Smooth muscle cell (in vitro differentiated cells): ENCODE results near the gene DDX10. TPM values are rescaled to one million over a fixed set of nuclear protein-coding genes. Genes with fewer than 3 reads are reported as not detected.
"Not testable (repeated sequence)": the region's sequence is repeated elsewhere in the genome, so short reads cannot be mapped to it uniquely, and the experiment has no call there.

Source experiments
- DNase-seq: peaks from one replicate; lab custom pipeline; 2025; ENCODE audit not compliant: unreplicated experiment; lab: John Stamatoyannopoulos, UW
- H2AFZ ChIP-seq: fragments of 200-600 bp; sonication (generic); 2 replicates; pipeline ENCODE4 v1.6.0; 2016; ENCODE audit warnings: antibody characterized with exemption, low read depth, mild to moderate bottlenecking
- H3F3A ChIP-seq: fragments of 200-600 bp; sonication (generic); 2 replicates; pipeline ENCODE4 v1.6.0; 2017; ENCODE audit warnings: antibody characterized with exemption, low read depth
- H3K27ac ChIP-seq: fragments of 200-600 bp; sonication (generic); 2 replicates; pipeline ENCODE4 v1.5.1; 2016; ENCODE audit warnings: low read depth, mild to moderate bottlenecking
- H3K27me3 ChIP-seq: fragments of 200-600 bp; sonication (generic); 2 replicates; pipeline ENCODE4 v1.6.1; 2016; ENCODE audit warnings: low read depth, mild to moderate bottlenecking
- H3K36me3 ChIP-seq: fragments of 200-600 bp; sonication (generic); 2 replicates; pipeline ENCODE4 v1.5.1; 2016; ENCODE audit warnings: low read depth
- H3K4me1 ChIP-seq: fragments of 200-600 bp; sonication (generic); 2 replicates; pipeline ENCODE4 v1.5.1; 2016; ENCODE audit warnings: low read depth
- H3K4me2 ChIP-seq: fragments of 200-600 bp; sonication (generic); 2 replicates; pipeline ENCODE4 v1.6.0; 2016; ENCODE audit warnings: mild to moderate bottlenecking
- H3K4me3 ChIP-seq: fragments of 200-600 bp; sonication (generic); 2 replicates; pipeline ENCODE4 v1.5.1; 2016; ENCODE audit warnings: mild to moderate bottlenecking
- H3K79me2 ChIP-seq: fragments of 200-600 bp; sonication (generic); 2 replicates; pipeline ENCODE4 v1.6.0; 2016; ENCODE audit warnings: low read depth, mild to moderate bottlenecking
- H3K9ac ChIP-seq: fragments of 200-600 bp; sonication (generic); 2 replicates; pipeline ENCODE4 v1.6.0; 2016; ENCODE audit warnings: low read depth
- H3K9me3 ChIP-seq: fragments of 200-600 bp; sonication (generic); replicated peaks from 2 replicates; pipeline ENCODE4 v1.5.1; 2016; ENCODE audit warnings: low read depth
- H4K20me1 ChIP-seq: fragments of 200-600 bp; sonication (generic); 2 replicates; pipeline ENCODE4 v1.6.0; 2016; ENCODE audit warnings: low read depth
- CTCF ChIP-seq: fragments of 200-600 bp; sonication (generic); IDR thresholded peaks from 2 replicates; pipeline ENCODE4 v1.5.1; 2017; ENCODE audit warnings: borderline replicate concordance, mild to moderate bottlenecking, antibody characterized with exemption; ENCODE audit not compliant: insufficient read depth, poor library complexity, severe bottlenecking
- WGBS: methylation state at CpG from one replicate; pipeline ENCODE4 v1.1.7; 2016; ENCODE audit warnings: low lambda C conversion rate; 5-methylcytosine and 5-hydroxymethylcytosine counted together
- polyA plus RNA-seq: library from polyadenylated mRNA; unstranded; fragments of >200 nt; fragmentation: Nextera tagmentation; extraction: Ambion mirVana; gene quantifications from 2 replicates; pipeline ENCODE4 v1.2.1, GENCODE V29; 2016
- total RNA-seq: library from RNA; depleted of rRNA; stranded (reverse); fragments of >200 nt; gene quantifications from 2 replicates; pipeline ENCODE4 v1.2.3, GENCODE V29; 2014

The DDX10 gene
- total and polyA plus RNA-seq, 2 experiments from 2014 or later: 7.3 to 15.7 TPM

GRCh38 chr11:108813086-108813485 is 148.2 kb downstream of the DDX10 start:
- WGBS: 97% methylated on average over 2 of the region's 2 CpGs

GRCh38 chr11:108817976-108818375 is 153.1 kb downstream of the DDX10 start:
- H3K9me3 ChIP-seq: no peaks in the 10 kb centered on the region
- H3F3A ChIP-seq: no peaks in the 10 kb centered on the region
- WGBS: 92% methylated on average over 5 of the region's 5 CpGs
- H3K27ac ChIP-seq: no peak overlapping the region
- H3K4me3 ChIP-seq: no peak overlapping the region
- H2AFZ ChIP-seq: no peak overlapping the region
- H3K4me2 ChIP-seq: no peak overlapping the region
- H3K79me2 ChIP-seq: no peaks in the 10 kb centered on the region
- no peaks in the 10 kb centered on the region for H3K27me3 ChIP-seq
- TF ChIP-seq CTCF: no peak
- DNase-seq: no peak
- no peaks in the 10 kb centered on the region for H3K4me1 ChIP-seq
- H3K36me3 ChIP-seq: no peaks in the 10 kb centered on the region
- H3K9ac ChIP-seq: no peak overlapping the region
- no peaks in the 10 kb centered on the region for H4K20me1 ChIP-seq

More at GRCh38 chr11:108813086-108813485, 148.2 kb downstream of the DDX10 start:
- Histone ChIP-seq H3F3A (no peaks in the 10 kb centered on the region), H3K4me3 (no peak overlapping the region), H3K4me1 (no peaks in the 10 kb centered on the region), H4K20me1 (no peaks in the 10 kb centered on the region), H3K9ac (no peak overlapping the region), H3K36me3 (no peaks in the 10 kb centered on the region), H3K27me3 (no peaks in the 10 kb centered on the region), H3K4me2 (no peak overlapping the region), H3K9me3 (no peaks in the 10 kb centered on the region), H3K27ac (no peak overlapping the region), H3K79me2 (no peaks in the 10 kb centered on the region), H2AFZ (no peak overlapping the region)
- TF ChIP-seq CTCF: no peak
- no peak for DNase-seq

GRCh38 chr11:108818971-108819370 is 154.1 kb downstream of the DDX10 start:
- H3K36me3 ChIP-seq: no peaks in the 10 kb centered on the region
- 97% methylated on average over 1 of the region's 1 CpG for WGBS
- DNase-seq: no peak
- no peaks in the 10 kb centered on the region for H3K4me1 ChIP-seq
- H3K4me3 ChIP-seq: no peak overlapping the region
- H4K20me1 ChIP-seq: no peaks in the 10 kb centered on the region
- H3K4me2 ChIP-seq: no peak overlapping the region
- H3K79me2 ChIP-seq: no peaks in the 10 kb centered on the region
- H3K9me3 ChIP-seq: no peaks in the 10 kb centered on the region
- H3K9ac ChIP-seq: no peak overlapping the region
- H3F3A ChIP-seq: no peaks in the 10 kb centered on the region
- no peak overlapping the region for H3K27ac ChIP-seq
- no peak for TF ChIP-seq CTCF
- no peak overlapping the region for H2AFZ ChIP-seq
- no peaks in the 10 kb centered on the region for H3K27me3 ChIP-seq

GRCh38 chr11:108819957-108820356 is 155.1 kb downstream of the DDX10 start:
- Histone ChIP-seq H3K4me3 (no peak overlapping the region), H3K36me3 (no peaks in the 10 kb centered on the region), H3K27me3 (no peaks in the 10 kb centered on the region), H3K9me3 (no peaks in the 10 kb centered on the region), H3K9ac (no peak overlapping the region), H3F3A (no peaks in the 10 kb centered on the region), H3K4me1 (no peaks in the 10 kb centered on the region), H2AFZ (no peak overlapping the region), H4K20me1 (no peaks in the 10 kb centered on the region), H3K27ac (no peak overlapping the region), H3K79me2 (no peaks in the 10 kb centered on the region), H3K4me2 (no peak overlapping the region)
- no peak for TF ChIP-seq CTCF
- DNase-seq: no peak
- 98% methylated on average over 2 of the region's 2 CpGs for WGBS

GRCh38 chr11:108823960-108824359 is 159.1 kb downstream of the DDX10 start:
- not testable (repeated sequence) for H3K27me3 ChIP-seq, H3K9me3 ChIP-seq, DNase-seq, H3K4me3 ChIP-seq, H3F3A ChIP-seq, H3K4me1 ChIP-seq, H3K9ac ChIP-seq, H3K79me2 ChIP-seq, H3K27ac ChIP-seq, H4K20me1 ChIP-seq, H3K36me3 ChIP-seq, H3K4me2 ChIP-seq, H2AFZ ChIP-seq
- 97% methylated on average over 11 of the region's 11 CpGs for WGBS
